ENCODE measurements around the gene SPATA12.

The SPATA12 gene

GRCh38 chr3:57060089-57060821, at the start of gene SPATA12:
Gene SPATA12 (plus strand): TSS chr3:57060664. CDS start chr3:57073695, 13,031 bp downstream.
- no peak for DNase-seq

GRCh38 chr3:57011022-57011421, 49.4 kb upstream of the SPATA12 start:
- DNase-seq = no peak

- DNase-seq = no peak
Measured at GRCh38 chr3:57012847-57013246, 47.6 kb upstream of the SPATA12 start.

- no peak for DNase-seq
Measured at GRCh38 chr3:57015350-57015729, 45.1 kb upstream of the SPATA12 start.

GRCh38 chr3:57015912-57016311, 44.6 kb upstream of the SPATA12 start:
- no peak for DNase-seq

GRCh38 chr3:57017459-57017845, 43.0 kb upstream of the SPATA12 start:
- no peak for DNase-seq

GRCh38 chr3:57018246-57018645, 42.2 kb upstream of the SPATA12 start:
- no peak for DNase-seq

- DNase-seq = no peak
Measured at GRCh38 chr3:57019057-57019456, 41.4 kb upstream of the SPATA12 start.

- DNase-seq = no peak
Measured at GRCh38 chr3:57025237-57025636, 35.2 kb upstream of the SPATA12 start.

- DNase-seq = peak; percentile 5
Measured at GRCh38 chr3:57026944-57027343, 33.5 kb upstream of the SPATA12 start.

- no peak for DNase-seq
Measured at GRCh38 chr3:57029383-57029782, 31.1 kb upstream of the SPATA12 start.

- no peak for DNase-seq
Measured at GRCh38 chr3:57029924-57030323, 30.5 kb upstream of the SPATA12 start.

GRCh38 chr3:57030721-57031120, 29.7 kb upstream of the SPATA12 start:
- no peak for DNase-seq

- no peak for DNase-seq
Measured at GRCh38 chr3:57031631-57032541, 28.6 kb upstream of the SPATA12 start.

- no peak for DNase-seq
Measured at GRCh38 chr3:57036952-57037351, 23.5 kb upstream of the SPATA12 start.

GRCh38 chr3:57038466-57039164, 21.8 kb upstream of the SPATA12 start:
- no peak for DNase-seq

- DNase-seq = no peak
Measured at GRCh38 chr3:57041674-57042073, 18.8 kb upstream of the SPATA12 start.

- DNase-seq = no peak
Measured at GRCh38 chr3:57043518-57043917, 16.9 kb upstream of the SPATA12 start.

- no peak for DNase-seq
Measured at GRCh38 chr3:57046101-57046765, 14.2 kb upstream of the SPATA12 start.

- DNase-seq = no peak
Measured at GRCh38 chr3:57048052-57048671, 12.3 kb upstream of the SPATA12 start.

- no peak for DNase-seq
Measured at GRCh38 chr3:57048728-57049127, 11.7 kb upstream of the SPATA12 start.

- DNase-seq = no peak
Measured at GRCh38 chr3:57052662-57053061, 7.8 kb upstream of the SPATA12 start.

Measured in GF-D8 (cell line).